ENCODE data around the gene NHLRC4. TPM values are rescaled to one million over a fixed set of nuclear protein-coding genes. Genes with fewer than 3 reads are reported as not detected.

Gene NHLRC4
- polyA plus RNA-seq, 3 donors, result 5.1 to 8.9 (median 8.1) TPM

GRCh38 chr16:527015-527903 is 39.5 kb upstream of the NHLRC4 start, which contains the start of gene CAPN15:
Gene CAPN15, plus strand, starts transcription at chr16:527712. Its CDS starts 19,127 bp downstream, at chr16:546839.
- DNase-seq (ENCODE audit: extremely low read depth in 1 of 11, low read depth in 9 of 11, low spot score in 4 of 11), result peak; percentile 69 to 89 (median 82)

DNA sequence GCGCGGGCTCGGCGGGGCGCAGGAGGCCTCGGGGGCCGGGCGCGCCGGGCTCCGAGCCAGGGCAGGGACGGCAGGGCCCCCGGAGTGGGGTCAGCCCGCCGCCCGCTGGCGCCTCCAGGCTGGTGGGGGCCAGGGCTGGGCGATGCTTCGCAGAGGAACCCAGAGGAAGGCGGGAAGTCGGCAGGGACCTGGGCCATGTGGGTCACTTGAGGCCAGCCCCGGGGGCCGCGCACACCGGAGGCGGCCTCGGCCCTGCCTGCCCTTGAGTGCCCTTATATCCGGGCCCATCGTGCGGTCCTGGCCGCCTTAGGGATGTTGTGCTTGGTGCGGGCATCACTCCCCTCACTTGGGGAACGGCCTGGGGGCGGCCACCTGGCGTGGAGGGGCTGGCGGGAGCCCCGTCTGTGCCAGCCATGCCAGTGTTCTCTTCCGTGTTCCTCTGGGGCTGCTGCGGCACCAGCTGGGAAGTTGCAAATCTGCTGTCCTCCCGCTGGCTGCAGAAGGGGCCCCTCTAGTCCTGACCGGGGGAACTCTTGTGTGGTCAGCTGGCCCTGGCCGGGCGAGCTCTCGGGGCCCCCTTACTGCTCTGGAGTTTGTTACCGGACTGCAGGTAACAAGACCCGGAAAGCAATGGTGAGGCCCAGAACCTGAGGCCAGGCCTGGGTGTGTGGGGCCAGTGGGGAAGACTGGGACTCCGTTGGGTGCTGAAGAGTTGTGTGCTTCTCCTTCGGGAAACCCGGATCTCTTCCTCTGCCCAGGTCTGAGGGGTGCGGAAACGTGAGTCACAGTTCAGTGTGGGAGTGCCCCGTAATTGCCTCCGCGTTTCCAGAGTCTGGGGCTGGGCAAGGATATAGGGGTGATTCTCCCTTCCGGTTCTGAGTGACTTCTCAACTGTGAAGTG is 38.4 kb upstream of the NHLRC4 start:
- DNase-seq (ENCODE audit: extremely low read depth in 1 of 11, low read depth in 9 of 11, low spot score in 4 of 11), result no peak

- no peak for DNase-seq (ENCODE audit: extremely low read depth in 1 of 11, low read depth in 9 of 11, low spot score in 4 of 11)
Observed at GRCh38 chr16:529012-529575, 37.7 kb upstream of the NHLRC4 start.

- DNase-seq (ENCODE audit: extremely low read depth in 1 of 11, low read depth in 9 of 11, low spot score in 4 of 11), result no peak
Observed at GRCh38 chr16:530111-530817, 36.5 kb upstream of the NHLRC4 start.

DNA sequence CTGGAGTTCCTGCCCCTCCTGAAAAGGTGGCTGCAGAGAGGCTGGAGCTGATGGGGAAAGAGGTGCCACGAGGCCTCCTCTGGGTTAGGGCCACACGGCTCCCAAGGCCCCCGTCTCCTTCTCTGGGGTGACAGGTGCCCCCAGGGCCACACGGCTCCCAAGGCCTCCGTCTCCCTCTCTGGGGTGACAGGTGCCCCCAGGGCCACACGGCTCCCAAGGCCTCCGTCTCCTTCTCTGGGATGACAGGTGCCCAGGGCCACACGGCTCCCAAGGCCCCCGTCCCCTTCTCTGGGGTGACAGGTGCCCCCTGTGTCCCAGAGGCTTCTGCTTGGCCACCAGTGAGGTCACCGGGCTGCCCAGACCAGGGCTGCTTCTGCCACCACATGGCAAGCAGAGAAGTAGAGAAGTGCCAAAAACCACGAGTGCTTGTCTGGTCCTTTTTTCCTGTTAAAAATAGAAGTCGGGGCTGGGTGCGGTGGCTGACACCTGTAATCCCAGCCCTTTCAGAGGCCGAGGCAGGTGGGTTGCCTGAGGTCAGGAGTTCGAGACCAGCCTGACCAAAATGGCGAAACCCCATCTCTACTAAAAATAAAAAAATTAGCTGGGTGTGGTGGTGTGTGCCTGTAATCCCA is 35.2 kb upstream of the NHLRC4 start:
- no peak for DNase-seq (ENCODE audit: extremely low read depth in 1 of 11, low read depth in 9 of 11, low spot score in 4 of 11)

DNA sequence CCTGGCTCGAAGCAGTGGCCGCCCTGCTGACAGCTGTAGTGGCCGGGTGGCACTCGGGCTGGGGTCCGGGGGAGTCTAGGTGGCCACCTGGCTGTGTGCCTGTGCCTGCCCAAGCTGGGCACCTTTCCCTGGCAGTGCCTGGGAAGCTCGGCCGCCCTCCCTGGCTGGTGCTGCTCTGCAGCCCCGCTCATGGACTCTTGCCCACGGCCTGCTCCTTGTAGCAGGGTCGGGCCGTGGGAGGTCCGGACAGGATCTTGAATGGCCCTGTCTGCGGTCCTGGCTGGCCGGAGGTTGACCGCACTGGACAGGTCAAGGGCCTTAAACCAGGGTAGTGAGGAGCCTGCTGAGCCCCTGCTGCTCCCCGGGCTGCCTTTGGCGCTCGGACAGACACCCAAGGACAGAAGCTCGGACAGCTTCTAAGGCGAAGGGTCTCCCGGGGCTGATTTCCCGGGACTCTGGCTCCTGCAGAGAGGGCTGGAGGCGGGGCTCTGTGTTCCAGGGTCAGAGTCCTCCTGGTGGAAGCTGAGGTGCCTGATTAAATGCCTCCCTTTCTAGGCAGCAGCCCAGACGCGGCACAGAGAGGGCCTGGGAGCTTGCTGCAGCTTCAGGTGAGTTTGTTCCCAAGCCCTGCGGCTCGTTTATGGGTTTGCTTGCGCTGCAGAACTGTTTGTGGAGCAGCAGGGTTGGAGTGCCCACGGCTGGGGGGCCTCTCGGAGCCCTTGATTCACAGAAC is 33.2 kb upstream of the NHLRC4 start:
- no peak for DNase-seq (ENCODE audit: extremely low read depth in 1 of 11, low read depth in 9 of 11, low spot score in 4 of 11)

- no peak for DNase-seq (ENCODE audit: extremely low read depth in 1 of 11, low read depth in 9 of 11, low spot score in 4 of 11)
Observed at GRCh38 chr16:534135-534534, 32.7 kb upstream of the NHLRC4 start.

- DNase-seq (ENCODE audit: extremely low read depth in 1 of 11, low read depth in 9 of 11, low spot score in 4 of 11), result no peak
Observed at GRCh38 chr16:534856-535445, 31.9 kb upstream of the NHLRC4 start.

GRCh38 chr16:535446-536405 is 31.1 kb upstream of the NHLRC4 start:
- DNase-seq (ENCODE audit: extremely low read depth in 1 of 11, low read depth in 9 of 11, low spot score in 4 of 11), result no peak

- no peak for DNase-seq (ENCODE audit: extremely low read depth in 1 of 11, low read depth in 9 of 11, low spot score in 4 of 11)
Observed at GRCh38 chr16:536746-537145, 30.1 kb upstream of the NHLRC4 start.

- DNase-seq (ENCODE audit: extremely low read depth in 1 of 11, low read depth in 9 of 11, low spot score in 4 of 11), result no peak
Observed at GRCh38 chr16:537415-538335, 29.1 kb upstream of the NHLRC4 start.

DNA sequence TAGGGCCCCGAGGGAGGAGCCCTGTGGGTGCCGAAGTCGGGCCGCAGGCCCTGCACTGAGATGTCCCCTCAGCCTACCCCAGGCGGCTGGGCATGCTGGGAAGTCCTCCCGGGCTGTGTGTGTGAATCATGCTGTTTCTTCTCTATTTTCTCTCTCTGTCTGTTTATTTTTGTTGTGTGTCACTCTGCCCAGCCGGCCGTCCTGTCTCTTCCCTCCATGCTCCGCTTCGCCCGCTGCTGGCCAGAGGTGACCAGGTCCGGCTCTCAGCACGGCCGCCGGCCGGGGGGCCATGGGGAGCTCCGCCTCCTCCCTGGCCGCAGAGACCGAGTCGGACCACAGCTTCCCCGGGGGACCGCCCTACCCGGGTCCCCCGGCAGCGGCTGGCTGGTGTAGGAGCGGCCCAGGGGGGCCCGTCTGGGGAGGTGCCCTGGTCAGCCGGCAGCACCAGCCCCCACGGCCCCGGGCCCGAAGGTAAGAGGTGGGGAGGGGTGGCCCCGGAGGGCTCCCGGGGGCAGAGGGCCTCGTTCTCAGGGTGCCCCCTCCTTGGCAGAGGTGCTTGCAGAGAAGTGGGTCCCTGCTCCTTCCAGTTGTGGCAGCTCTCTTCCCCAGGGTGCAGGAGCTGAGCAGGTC is 26.8 kb upstream of the NHLRC4 start:
- DNase-seq (ENCODE audit: extremely low read depth in 1 of 11, low read depth in 9 of 11, low spot score in 4 of 11), result no peak

DNA sequence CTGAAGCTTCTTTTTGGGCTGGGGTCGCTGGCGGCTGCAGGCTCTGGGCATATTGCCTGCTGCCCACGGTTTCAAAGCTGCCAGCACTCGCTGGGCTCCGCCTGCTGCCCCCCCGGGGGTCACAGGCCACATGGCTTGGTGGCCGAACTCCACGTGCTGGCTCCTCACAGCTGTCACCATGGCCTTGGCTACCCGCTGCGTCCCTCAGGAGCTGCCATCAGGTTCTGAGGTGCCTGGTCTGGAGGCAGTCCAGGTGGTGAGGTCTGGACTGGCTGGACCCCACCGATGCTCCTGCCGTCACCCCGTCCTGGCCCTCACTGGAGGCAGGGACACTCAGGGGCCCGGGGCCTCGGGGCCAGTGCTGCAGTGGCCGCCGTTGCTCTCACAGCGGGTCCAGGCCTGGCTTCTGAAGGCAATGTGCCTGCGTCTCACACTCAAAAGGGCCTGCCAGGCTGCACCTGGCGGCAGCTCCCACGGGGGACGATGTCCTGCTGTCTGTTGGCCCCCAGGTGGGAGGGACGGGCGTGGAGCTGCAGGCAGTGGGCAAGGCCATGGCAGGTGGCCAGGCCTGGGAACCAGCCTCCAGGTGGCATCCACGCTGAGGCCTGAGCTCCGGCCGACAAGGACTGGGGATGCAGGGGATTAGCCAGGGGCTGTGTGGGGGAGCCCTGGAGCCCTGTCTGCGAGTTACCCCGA is 26.0 kb upstream of the NHLRC4 start:
- DNase-seq (ENCODE audit: extremely low read depth in 1 of 11, low read depth in 9 of 11, low spot score in 4 of 11), result no peak

Data from renal cortex interstitium (tissue), 11 donors.